Cardiac fibroblast (primary cell): ENCODE measurements around the gene RIOX2.
"Not testable (repeated sequence)": the region's sequence is repeated elsewhere in the genome, so short reads cannot be mapped to it uniquely, and the experiment has no call there.

Experiments
- DNase-seq, 2 donors: peaks; one replicate each; pipeline versions ENCODE4 v3.0.0 to v3.0.0-alpha.2; 2010; ENCODE audit warnings: low read depth in 2 of 2
- H3K4me3 ChIP-seq, 2 donors: replicated peaks in 1 of 2; 1 replicate in 1 of 2; 2 replicates in 1 of 2; pipeline ENCODE4 v1.5.1; 2011; ENCODE audit warnings: low read depth in 2 of 2, low read length in 2 of 2, mild to moderate bottlenecking in 2 of 2, moderate library complexity in 1 of 2
- CTCF ChIP-seq: IDR thresholded peaks from one replicate; pipeline ENCODE4 v1.5.1; 2011; ENCODE audit warnings: low read depth, mild to moderate bottlenecking, low read length, inconsistent platforms

The RIOX2 gene

DNA sequence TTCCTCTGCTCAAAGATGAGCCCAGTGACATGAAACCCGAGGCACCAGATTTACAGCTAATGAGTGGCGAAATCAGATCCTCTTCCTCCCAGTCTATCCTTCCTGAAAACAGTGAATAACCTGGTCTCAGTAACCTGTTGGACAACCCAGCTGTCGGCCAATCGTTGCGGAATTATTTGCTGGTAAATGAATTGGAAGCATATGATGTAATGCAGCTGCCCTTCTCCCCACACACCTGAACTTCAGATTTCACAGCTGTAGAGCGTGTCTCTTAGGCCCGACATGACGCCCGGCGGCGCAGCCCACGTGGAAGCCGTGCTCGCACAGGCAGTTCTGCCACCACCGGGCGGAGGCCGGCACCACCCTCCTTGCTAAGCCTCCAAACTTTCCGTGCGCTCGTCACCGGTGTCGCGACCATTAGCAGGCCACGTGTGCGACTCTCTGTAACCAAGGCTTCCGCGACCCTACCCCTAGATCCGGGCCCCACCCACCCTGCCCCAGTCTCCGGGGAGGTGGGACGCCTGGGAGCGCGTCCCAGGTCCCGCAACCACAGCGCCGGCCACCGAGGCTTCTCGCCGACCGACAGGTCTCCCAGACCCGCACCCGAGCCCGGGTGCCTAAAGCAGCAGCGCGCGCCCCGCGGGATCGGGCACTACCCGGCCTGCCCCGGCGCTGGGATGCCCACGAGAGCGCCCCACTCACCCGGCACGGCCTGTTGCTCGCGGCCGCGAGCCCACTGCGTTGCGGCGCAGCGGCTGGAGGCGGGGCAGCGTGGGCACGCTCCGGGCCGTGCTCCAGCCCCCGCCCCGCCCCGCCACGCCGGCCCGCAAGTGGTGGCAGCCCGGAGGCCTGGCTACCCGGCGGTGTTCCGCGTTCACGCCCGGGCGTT, at the start of gene RIOX2:
RIOX2 (minus strand) TSS at position 753 of the 889 bp plus-strand sequence. CDS start 4,838 bp downstream, outside the sequence.
- peak within 1 kb of the TSS; percentile 63 to 74 for H3K4me3 ChIP-seq
- TF ChIP-seq CTCF, result no peak
- peak; percentile 69 to 78 for DNase-seq

DNA sequence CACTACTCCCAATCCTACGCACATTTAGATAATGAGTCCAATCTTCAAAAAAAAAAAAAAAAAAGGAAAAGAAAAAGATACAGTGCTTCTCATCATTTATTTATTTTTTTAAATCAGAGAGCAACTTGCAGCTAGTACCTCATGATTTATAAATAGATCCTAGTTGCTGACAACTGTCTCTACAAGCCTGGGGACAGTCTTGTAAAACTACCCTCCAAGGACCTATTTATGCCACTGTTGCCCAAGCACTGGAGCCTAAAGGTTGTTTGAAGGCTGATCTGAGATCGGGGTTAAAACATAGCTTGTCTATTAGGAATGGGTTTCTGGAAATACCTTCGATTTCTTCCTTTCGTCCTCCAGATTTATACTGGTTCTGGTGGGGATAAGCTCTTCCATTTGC, 48.2 kb upstream of the RIOX2 start:
- DNase-seq, result no peak
- H3K4me3 ChIP-seq, result no peak overlapping the region
- TF ChIP-seq CTCF, result no peak

GRCh38 chr3:98018301-98018700, 46.1 kb upstream of the RIOX2 start:
- no peak for DNase-seq
- no peak for TF ChIP-seq CTCF
- no peak overlapping the region for H3K4me3 ChIP-seq

DNA sequence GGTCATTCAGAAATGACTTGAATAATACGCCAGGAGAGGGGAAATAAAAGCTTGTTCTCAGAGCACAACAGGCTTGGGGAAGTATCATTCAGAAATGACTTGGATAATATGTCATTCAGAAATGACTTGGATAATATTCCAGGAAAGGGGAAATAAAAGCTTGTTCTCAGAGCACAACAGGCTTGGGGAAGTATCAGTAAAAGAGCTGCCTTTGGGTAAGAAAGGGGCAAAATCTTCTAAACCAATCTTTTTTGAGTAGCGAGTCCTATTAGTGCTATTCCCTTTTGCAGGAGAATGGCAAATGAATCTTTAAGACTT, 42.0 kb upstream of the RIOX2 start:
- no peak overlapping the region for H3K4me3 ChIP-seq
- no peak for DNase-seq
- no peak for TF ChIP-seq CTCF

GRCh38 chr3:98013411-98014267, 41.4 kb upstream of the RIOX2 start:
- peak in 1 of 2 donors; percentile 17 for DNase-seq
- TF ChIP-seq CTCF, result no peak
- no peak overlapping the region for H3K4me3 ChIP-seq

DNA sequence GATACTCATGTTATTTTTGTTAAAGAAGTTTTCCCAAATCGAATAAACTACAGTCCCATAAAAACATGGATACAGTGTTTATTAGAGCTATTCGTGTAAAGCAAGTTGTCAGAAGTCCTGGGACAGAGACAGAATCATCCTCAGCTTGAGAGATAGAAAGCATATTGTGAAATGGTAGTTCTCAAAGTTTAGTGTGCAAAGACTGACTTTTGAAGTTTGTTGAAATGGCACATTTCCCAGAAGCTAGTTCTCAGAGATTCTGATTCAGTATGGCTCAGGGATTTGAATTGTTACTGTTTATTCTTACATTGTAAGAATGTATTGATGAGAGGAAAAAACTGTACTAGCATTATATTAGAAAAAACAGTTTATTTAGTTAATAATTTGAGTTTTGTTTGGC, 40.7 kb upstream of the RIOX2 start:
- TF ChIP-seq CTCF, result no peak
- DNase-seq, result peak; percentile 46 to 61
- H3K4me3 ChIP-seq, result no peak overlapping the region

DNA sequence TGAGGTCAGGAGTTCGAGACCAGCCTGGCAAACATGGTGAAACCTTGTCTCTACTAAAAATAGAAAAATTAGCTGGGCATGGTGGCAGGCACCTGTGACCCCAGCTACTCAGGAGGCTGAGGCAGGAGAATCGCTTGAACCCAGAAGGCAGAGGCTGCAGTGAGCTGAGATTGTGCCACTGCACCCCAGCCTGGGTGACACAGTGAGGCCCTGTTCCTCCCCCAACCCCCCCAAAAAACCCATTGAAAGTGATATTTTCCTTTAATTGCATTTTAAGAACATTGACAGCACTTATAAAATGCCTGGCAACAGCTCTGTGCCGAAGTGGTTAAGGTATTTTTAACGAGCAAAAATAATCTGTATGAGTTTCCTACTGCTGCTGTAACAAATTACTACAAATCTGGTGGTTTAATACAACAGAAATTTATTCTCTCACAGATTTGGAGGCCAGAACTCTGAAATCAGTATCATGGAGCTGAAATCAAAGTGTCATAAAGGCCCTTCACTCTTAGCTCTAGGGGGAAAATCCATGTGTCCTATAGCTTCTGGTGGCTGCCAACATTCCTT, 38.7 kb upstream of the RIOX2 start:
- DNase-seq, H3K4me3 ChIP-seq: not testable (repeated sequence)
